GM19468 (cell line): ENCODE measurements around the gene ZNF536.
"Not testable (repeated sequence)": the region's sequence is repeated elsewhere in the genome, so short reads cannot be mapped to it uniquely, and the experiment has no call there.

Source experiments
- ATAC-seq: cut with Tn5 transposase; IDR thresholded peaks from one replicate; pipeline ENCODE4 v1.9.1; 2021; ENCODE audit warnings: mild to moderate bottlenecking, moderate library complexity, moderate number of reproducible peaks; ENCODE audit not compliant: unreplicated experiment; ENCODE audit errors: extremely low read depth

Gene ZNF536

GRCh38 chr19:30466598-30466997, 94.4 kb downstream of the ZNF536 start:
- ATAC-seq = not testable (repeated sequence)

GRCh38 chr19:30467239-30467638, 95.1 kb downstream of the ZNF536 start:
- no peak for ATAC-seq

- no peak for ATAC-seq
Measured at GRCh38 chr19:30469774-30470173, 97.6 kb downstream of the ZNF536 start.

GRCh38 chr19:30471441-30471840, 99.3 kb downstream of the ZNF536 start:
- no peak for ATAC-seq

DNA sequence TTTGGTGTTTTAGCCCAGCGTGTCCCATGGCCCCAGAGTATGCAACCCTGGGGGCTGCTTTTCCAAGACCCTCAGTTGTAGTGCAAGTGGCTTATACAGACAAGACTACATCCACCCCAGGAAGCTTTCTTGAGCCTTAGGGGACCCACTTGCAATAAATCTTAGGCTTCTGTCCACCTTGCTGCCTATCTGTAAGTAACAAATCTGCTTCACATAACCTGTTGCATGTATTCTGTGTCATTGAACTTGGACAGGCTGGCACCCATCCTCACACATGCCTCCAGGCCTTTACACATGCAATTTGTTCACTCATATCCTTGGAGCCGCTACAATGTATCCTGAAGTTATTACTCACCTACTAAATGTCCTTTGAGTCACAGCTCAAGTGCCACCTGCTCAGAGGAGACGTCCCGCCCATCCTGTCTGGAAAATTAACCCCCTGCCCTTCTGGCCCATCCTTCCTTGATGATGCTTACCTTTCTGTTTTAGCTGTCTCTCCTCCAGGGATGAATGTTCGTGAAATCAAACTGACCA, 101.2 kb downstream of the ZNF536 start:
- ATAC-seq = no peak

GRCh38 chr19:30476997-30477396, 104.8 kb downstream of the ZNF536 start:
- ATAC-seq = no peak

- no peak for ATAC-seq
Measured at GRCh38 chr19:30479231-30479630, 107.0 kb downstream of the ZNF536 start.

- no peak for ATAC-seq
Measured at GRCh38 chr19:30480097-30480496, 107.9 kb downstream of the ZNF536 start.

GRCh38 chr19:30481063-30481462, 108.9 kb downstream of the ZNF536 start:
- ATAC-seq = no peak

DNA sequence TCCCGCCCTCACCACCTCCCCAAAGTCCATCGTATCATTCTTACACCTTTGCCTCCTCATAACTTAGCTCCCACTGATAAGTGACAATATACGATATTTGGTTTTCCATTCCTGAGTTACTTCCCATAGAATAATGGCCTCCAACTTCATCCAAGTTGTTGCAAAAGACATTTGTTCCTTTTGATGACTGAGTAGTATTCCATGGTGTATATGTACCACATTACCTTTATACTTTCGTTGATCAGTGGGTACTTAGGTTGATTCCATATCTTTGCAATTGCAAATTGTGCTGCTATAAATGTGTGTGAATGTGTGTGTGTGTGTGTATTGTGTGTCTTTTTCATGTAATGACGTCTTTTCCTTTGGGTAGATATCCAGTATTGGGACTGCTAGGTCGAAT, 109.6 kb downstream of the ZNF536 start:
- no peak for ATAC-seq

- no peak for ATAC-seq
Measured at GRCh38 chr19:30482956-30483355, 110.8 kb downstream of the ZNF536 start.

GRCh38 chr19:30486250-30486649, 114.1 kb downstream of the ZNF536 start:
- ATAC-seq = not testable (repeated sequence)

DNA sequence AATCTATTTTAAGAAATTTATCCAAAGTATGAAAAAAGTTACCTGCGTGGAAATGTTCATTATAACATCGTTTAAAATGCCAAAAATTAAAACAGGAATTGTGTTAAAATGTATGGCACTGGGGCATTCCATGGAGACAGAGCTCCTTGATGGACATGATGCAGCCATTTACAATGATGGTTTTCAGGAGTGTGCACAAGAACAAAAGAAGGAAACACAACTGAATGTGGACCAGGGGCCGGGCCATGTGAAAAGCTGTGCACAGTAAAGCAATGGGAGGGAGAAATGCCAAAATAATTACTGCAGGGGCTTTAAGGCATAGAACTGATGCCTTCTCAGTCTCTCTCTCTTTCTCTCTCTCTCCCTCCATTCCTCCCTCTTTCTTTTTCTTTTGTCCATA, 115.0 kb downstream of the ZNF536 start:
- no peak for ATAC-seq

DNA sequence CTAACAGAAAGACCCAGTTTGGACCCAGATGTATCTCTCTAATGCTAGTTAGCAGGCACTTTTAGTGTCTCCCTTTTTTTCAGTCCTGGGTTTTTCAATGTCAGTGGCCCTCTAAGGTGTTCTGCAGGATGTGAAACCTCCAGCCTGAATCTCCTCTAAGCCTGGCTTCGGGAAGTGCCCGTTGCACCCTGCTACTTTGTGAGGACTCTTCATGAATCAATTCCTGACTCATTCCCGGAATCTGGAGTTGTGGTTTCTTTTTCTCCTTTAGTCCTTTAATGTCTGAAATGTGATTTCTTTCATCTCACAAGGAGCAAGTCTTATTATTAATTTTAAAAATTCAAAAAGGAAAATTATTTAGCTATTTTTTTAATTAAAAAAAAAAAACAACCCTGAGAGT, 116.0 kb downstream of the ZNF536 start:
- no peak for ATAC-seq

GRCh38 chr19:30490760-30491159, 118.6 kb downstream of the ZNF536 start:
- no peak for ATAC-seq

GRCh38 chr19:30492586-30493270, 120.5 kb downstream of the ZNF536 start:
- no peak for ATAC-seq

- ATAC-seq = no peak
Measured at GRCh38 chr19:30497034-30497433, 124.8 kb downstream of the ZNF536 start.

DNA sequence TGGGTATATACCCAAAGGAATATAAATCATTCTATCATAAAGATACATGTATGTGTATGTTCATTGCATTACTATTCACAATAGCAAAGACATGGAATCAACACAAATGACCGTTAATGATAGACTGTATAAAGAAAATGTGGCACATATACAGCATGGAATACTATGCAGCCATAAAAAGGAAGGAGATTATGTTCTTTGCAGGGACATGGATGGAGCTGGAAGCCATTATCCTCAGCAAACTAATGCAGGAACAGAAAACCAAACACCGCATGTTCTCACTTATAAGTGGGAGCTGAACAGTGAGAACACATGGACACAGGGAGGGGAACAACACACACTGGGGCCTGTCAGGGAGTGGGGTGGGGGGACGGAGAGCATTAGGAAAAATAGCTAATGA, 125.9 kb downstream of the ZNF536 start:
- ATAC-seq = not testable (repeated sequence)

- no peak for ATAC-seq
Measured at GRCh38 chr19:30498707-30499106, 126.5 kb downstream of the ZNF536 start.

DNA sequence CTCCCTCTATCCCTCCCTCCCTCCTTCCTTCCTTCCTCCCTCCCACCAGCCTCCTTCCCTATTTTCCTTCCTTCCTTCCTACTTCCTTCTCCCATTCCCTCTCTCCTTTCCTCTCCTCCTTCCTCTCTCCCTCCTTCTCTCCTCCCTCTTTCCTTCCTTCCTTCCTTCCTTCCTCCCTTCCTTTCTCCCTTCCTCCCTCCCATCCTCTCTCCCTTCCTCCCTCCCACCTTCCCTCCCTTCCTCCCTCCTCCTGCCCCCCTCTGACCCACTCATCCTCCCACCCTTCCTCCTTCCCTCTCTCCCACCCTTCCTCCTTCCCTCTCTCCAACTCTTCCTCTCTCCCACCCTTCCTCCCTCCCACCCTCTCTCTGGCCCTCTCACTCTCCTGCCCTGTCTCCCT, 132.1 kb downstream of the ZNF536 start:
- ATAC-seq = no peak

- ATAC-seq = no peak
Measured at GRCh38 chr19:30512176-30513081, 140.2 kb downstream of the ZNF536 start.
